ENCODE data around the gene DGKH.

DNA sequence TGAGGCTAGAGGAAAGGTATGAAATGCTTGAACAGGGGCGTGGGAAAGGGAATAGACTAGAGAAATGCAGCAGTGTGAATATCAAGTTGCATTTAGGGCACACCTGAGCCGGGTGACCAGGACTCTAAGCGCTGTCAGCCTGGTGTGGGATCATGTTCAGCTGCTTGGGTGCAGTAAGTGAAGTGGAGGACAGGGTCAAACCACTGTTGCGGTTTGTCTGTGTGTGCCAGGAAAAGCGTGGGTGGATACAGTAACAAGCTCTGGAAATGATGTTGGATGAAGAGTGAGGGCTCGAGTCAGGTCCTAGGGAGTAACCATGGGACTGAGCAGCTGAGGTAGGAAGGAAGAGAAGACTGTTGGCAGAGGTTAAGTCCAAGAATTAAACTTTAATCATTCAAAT, 15.8 kb downstream of the DGKH start:
- TF ChIP-seq, protein P1, sequence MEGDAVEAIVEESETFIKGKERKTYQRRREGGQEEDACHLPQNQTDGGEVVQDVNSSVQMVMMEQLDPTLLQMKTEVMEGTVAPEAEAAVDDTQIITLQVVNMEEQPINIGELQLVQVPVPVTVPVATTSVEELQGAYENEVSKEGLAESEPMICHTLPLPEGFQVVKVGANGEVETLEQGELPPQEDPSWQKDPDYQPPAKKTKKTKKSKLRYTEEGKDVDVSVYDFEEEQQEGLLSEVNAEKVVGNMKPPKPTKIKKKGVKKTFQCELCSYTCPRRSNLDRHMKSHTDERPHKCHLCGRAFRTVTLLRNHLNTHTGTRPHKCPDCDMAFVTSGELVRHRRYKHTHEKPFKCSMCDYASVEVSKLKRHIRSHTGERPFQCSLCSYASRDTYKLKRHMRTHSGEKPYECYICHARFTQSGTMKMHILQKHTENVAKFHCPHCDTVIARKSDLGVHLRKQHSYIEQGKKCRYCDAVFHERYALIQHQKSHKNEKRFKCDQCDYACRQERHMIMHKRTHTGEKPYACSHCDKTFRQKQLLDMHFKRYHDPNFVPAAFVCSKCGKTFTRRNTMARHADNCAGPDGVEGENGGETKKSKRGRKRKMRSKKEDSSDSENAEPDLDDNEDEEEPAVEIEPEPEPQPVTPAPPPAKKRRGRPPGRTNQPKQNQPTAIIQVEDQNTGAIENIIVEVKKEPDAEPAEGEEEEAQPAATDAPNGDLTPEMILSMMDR (IDR thresholded peaks at IDR 0.05; ENCODE audit: poor library complexity, severe bottlenecking), result no peak
- TF ChIP-seq POLR2AphosphoS5 (IDR thresholded peaks at IDR 0.05), result no peak
- no peak for TF ChIP-seq TAF1 (IDR thresholded peaks at IDR 0.05; ENCODE audit: low read depth)
- TF ChIP-seq EP300 (conservative IDR thresholded peaks at IDR 0.05; ENCODE audit: poor library complexity, severe bottlenecking), result no peak
- TF ChIP-seq EZH2 (IDR thresholded peaks at IDR 0.05; ENCODE audit: borderline replicate concordance, insufficient read depth, low read length, poor library complexity, severe bottlenecking), result no peak
- TF ChIP-seq RAD21 (conservative IDR thresholded peaks at IDR 0.05), result no peak

All from neural cell (in vitro differentiated cells).